GM12874 (cell line): ENCODE measurements around the gene WDR81.

Experiments
- CTCF ChIP-seq: IDR thresholded peaks from 2 replicates; pipeline ENCODE4 v1.5.1; 2011; ENCODE audit warnings: low read depth, mild to moderate bottlenecking, control low read depth, low read length, moderate library complexity; ENCODE audit not compliant: insufficient read depth

The WDR81 gene

DNA sequence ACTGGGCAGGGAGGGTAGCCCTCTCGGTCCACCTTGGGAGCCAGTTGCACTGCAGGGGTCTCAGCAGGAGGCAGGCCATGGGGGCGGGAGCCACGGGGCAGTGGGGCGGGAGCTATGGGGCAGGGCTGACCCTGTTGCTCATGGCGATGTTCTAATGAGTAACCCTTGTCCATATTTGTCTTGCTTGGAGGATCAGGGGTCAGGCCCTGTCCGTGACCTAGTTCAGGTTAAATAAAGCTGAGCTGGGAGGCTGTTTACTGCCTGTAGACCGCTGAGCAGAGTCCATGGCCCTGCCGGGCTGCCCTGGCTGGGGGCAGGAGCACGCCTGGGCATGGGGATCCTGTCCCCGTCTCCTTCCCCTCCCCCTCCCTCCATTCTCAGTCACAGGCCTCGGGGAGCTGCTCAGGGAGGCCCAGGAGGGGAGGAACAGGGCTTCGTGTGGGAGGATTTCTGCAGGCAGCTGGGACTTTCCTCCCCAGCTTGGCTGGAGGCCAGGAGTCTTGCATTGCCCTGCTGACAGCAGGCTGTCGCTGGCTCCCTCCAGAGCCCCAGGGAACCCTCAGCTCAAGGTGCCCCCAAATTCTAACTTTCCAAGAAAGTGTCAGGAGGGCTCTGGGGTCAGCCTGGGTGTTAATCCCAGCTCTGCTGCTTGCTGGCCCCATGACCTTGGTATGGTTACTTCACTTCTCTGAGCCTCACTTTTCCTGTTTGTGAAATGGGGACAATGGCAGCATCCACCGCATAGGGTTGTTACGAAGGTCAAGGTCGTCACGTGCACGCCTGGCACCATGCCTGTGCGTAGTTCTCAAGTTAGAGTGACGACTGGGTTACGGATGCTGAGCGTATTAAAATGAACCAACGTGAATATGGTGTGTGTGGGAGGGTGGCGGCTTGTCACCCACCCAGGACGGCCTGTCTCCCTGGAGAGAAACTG, 12.1 kb downstream of the WDR81 start:
- no peak for TF ChIP-seq CTCF

GRCh38 chr17:1737531-1738291, 13.2 kb downstream of the WDR81 start:
- TF ChIP-seq CTCF: no peak

GRCh38 chr17:1742371-1743087, 18.0 kb downstream of the WDR81 start, which contains the start of gene SERPINF2:
SERPINF2 (plus strand) TSS chr17:1742871; CDS start chr17:1744996, 2,125 bp downstream.
- no peak for TF ChIP-seq CTCF

DNA sequence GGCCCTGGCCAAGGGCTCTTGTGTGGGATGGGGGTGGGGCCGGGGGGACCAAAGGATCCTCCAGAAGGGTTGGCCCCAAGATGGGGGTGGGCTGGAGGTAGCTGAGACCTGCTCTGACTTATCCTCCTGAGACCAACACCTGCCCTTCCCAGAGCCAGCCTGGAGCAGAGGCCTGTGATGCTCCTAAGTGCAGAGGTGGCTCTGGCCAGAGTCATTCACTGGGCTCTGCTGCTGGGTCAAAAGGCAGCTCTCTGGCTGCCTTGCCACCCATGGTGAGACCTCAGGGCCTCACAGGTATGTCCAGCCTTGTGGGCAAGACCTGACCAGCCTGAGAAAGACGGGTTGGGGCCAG, 18.6 kb downstream of the WDR81 start:
- no peak for TF ChIP-seq CTCF

GRCh38 chr17:1744551-1745512, 20.3 kb downstream of the WDR81 start:
- no peak for TF ChIP-seq CTCF

DNA sequence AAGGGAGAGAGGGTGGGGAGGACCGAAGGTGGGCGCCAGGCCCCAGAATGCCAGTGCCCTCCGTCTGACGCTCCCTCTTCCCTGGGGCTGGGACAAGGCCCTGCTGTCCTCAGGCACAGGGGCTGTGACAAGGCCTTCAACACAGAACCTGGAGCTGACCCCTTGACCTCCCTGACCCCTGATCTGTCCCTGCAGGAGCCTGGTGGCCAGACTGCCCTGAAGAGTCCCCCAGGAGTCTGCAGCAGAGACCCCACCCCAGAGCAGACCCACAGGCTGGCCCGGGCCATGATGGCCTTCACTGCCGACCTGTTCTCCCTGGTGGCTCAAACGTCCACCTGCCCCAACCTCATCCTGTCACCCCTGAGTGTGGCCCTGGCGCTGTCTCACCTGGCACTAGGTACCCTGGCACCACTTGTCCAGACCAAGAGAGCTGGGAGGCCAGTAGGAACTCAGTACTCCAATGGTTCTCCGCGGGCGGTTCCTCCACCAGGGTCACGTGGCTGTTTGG, 21.1 kb downstream of the WDR81 start:
- no peak for TF ChIP-seq CTCF
